ENCODE data around the gene PDSS2. TPM values are rescaled to one million over a fixed set of nuclear protein-coding genes. Genes with fewer than 3 reads are reported as not detected.

PDSS2 gene
- total and polyA plus RNA-seq, 2 of the 4 experiments (the other 2 are of a cell fraction): 8.6 to 9.2 TPM

DNA sequence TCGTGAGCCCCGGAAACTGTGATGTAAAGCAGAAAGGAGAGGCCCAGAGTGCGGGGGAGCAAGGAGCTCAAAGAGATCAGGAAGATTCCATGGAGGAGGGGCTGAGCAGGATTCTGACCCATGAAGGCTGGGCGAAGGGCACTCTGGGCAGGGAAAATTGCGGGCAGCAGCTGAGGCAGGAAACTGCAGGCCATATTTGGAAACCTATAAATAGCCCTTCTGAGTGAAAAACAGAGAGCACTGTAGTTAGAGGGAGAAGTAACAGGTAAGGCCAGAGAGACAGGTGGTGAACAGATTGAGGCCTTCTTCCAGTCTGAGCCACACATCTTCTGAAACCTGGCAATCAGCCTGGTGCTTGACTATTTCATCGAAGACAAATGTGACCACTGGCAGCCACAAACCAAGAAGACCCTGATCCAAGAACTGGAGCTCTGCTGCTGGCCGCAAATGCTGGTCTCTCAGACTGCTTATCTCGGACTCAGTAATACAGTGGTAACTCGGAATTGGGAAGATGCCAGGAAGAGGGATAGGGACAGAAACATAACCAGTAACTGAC, 329.9 kb downstream of the PDSS2 start:
- Histone ChIP-seq H2BK20ac (ENCODE audit: low read depth, low read length) (no peak overlapping the region), H4K91ac (ENCODE audit: insufficient read depth, low read depth, low read length) (no peak overlapping the region), H3K14ac (replicated peaks; ENCODE audit: low read depth, low read length) (no peak overlapping the region), H3K9me3 (ENCODE audit: control insufficient read depth, insufficient read depth, low read length) (no peaks in the 10 kb centered on the region), H3K79me1 (ENCODE audit: low read depth in 1 of 2, low read length in 2 of 2) (no peaks in the 10 kb centered on the region), H3K27me3 (ENCODE audit: control insufficient read depth, insufficient read depth, low read length) (no peaks in the 10 kb centered on the region), H3K27ac (ENCODE audit: insufficient read depth, low read length) (no peak overlapping the region), H2BK15ac (ENCODE audit: low read depth, low read length) (no peak overlapping the region), H2AK5ac (ENCODE audit: low read depth, low read length) (no peak overlapping the region), H3K36me3 (ENCODE audit: control insufficient read depth, insufficient read depth, low read length) (no peaks in the 10 kb centered on the region), H3K4me1 (ENCODE audit: control insufficient read depth, insufficient read depth, low read length) (no peaks in the 10 kb centered on the region), H2BK5ac (ENCODE audit: low read depth, low read length, poor library complexity, severe bottlenecking) (no peak overlapping the region), H3K4ac (ENCODE audit: low read depth, low read length) (no peak overlapping the region), H3K9me1 (ENCODE audit: insufficient read depth, low read length) (no peaks in the 10 kb centered on the region), H3K23ac (ENCODE audit: low read depth, low read length) (no peak overlapping the region), H3K9ac (ENCODE audit: low read depth, low read length) (no peak overlapping the region), H3K18ac (ENCODE audit: low read depth, low read length) (no peak overlapping the region), H4K5ac (ENCODE audit: low read depth, low read length) (no peak overlapping the region), H3K56ac (ENCODE audit: extremely low read depth, insufficient read depth, low read length) (no peak overlapping the region), H2AK9ac (replicated peaks; ENCODE audit: low read depth, low read length, poor library complexity) (no peak overlapping the region), H4K8ac (ENCODE audit: low read depth in 2 of 2, low read length in 2 of 2) (no peak overlapping the region), H3K4me2 (ENCODE audit: low read depth, low read length) (no peak overlapping the region), H3K4me3 (ENCODE audit: insufficient read depth, low read depth, low read length) (no peak overlapping the region), H2AFZ (replicated peaks; ENCODE audit: low read length, poor library complexity) (no peak overlapping the region), H2BK120ac (ENCODE audit: low read depth, low read length) (no peak overlapping the region), H4K20me1 (ENCODE audit: insufficient read depth, low read length) (no peaks in the 10 kb centered on the region)
- dilution Hi-C loops (cut with HindIII; ENCODE audit: low sequenced_read_pairs, unreplicated experiment): no loop called here
- ATAC-seq (ENCODE audit: low read depth): no peak
- TF ChIP-seq MAZ (IDR thresholded peaks at IDR 0.05; ENCODE audit: borderline replicate concordance, low read depth, low read length) (no peak), MAFK (IDR thresholded peaks at IDR 0.05; ENCODE audit: low read depth, low read length) (no peak), MXI1 (IDR thresholded peaks at IDR 0.05; ENCODE audit: borderline replicate concordance, low read depth, low read length) (no peak), BHLHE40 (IDR thresholded peaks at IDR 0.05; ENCODE audit: low read depth, low read length) (no peak), NFE2L2 (IDR thresholded peaks at IDR 0.05; ENCODE audit: low read depth, low read length) (no peak), CEBPB (IDR thresholded peaks at IDR 0.05; ENCODE audit: low read depth, low read length) (no peak), RFX5 (IDR thresholded peaks at IDR 0.05; ENCODE audit: low read depth, low read length) (no peak), SMC3 (IDR thresholded peaks at IDR 0.05; ENCODE audit: low read depth, low read length) (no peak), FOS (IDR thresholded peaks at IDR 0.05; ENCODE audit: low read depth, low read length) (no peak), RCOR1 (IDR thresholded peaks at IDR 0.05; ENCODE audit: insufficient replicate concordance, low read length) (no peak)
- CTCF ChIA-PET: interaction anchor here (1.2 kb wide), 1 partner anchor 547 kb away, joined by 3 read pairs; no protein-coding TSS in a partner anchor
- WGBS, 2 experiments (ENCODE audit: extremely low coverage in 2 of 2, insufficient read length in 1 of 2): 66% methylated on average over 3 of the region's 9 CpGs; no CpG with 5 or more reads in 1 of the 2 experiments
- intact Hi-C loops (cut with micrococcal nuclease): no loop called here
- DNase-seq: no peak
- POLR2A ChIA-PET (ENCODE audit: unreplicated experiment): no interaction called here
- in situ Hi-C loops (cut with MboI; ENCODE audit: low sequenced_read_pairs): loop anchor here (10.0 kb wide), 1 partner anchor 365 kb away; the partner anchor contains the start of gene SOBP
- BruUV-seq (replicated peaks): no TSS peak

Data from IMR-90 (cell line).